Measurements from ENCODE around the gene VGLL4. TPM values are rescaled to one million over a fixed set of nuclear protein-coding genes. Genes with fewer than 3 reads are reported as not detected.

VGLL4 gene
- total RNA-seq, 1 donor from 2014 or later = 29.3 TPM

DNA sequence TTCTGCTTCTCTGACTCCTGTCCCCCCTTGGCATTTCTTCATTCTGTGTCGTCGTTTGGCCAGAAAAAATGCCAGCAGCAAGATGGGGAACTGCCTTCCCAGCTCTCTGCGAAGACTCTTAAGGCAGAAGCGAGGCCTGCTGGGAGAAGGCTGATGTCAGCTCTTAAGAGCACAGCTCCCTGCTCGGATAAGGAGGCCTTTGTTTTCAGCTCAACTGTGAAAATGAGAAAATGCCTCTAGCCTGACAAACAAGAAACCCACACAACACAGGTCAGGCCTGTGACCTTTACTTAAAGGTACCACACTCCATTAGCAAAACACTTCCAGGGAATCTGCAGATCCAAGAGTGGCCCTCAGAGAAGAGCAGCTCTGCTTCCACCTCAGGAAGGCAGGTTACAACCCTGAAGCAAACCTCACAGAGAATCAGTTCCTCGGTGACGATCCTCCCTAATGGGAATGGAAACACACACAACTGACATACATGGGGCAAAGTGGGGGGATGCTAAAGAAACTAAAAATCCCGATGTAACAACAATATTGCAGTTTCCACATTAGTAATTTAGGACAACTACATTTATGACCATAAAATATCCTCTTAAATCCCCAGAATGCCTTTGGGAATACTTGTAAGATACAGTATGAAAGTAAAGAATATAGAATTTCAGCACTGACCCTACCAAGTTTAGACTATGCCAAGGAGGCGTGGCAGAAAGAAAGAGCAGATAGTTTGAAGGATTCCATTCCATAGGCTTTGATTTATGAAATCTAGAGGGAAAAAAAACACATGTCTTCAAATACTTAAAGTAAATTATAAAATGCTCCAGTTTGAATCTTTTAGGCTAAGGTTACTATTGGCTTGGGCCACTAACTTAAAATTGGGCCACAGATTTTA, 52.1 kb downstream of the VGLL4 start:
- Histone ChIP-seq H3K4me1 (peaks cover 85% of the 10 kb centered on the region), H3K36me3 (no peaks in the 10 kb centered on the region), H3K27ac (replicated peaks) (peak overlapping the region; percentile 87), H3K4me3 (peak overlapping the region; percentile 26), H3K9me3 (replicated peaks) (no peaks in the 10 kb centered on the region), H3K27me3 (ENCODE audit: low read depth) (no peaks in the 10 kb centered on the region)
- peak; percentile 57 for DNase-seq
- intact Hi-C loops (cut with micrococcal nuclease) = no loop called here
- TF ChIP-seq, protein P1, sequence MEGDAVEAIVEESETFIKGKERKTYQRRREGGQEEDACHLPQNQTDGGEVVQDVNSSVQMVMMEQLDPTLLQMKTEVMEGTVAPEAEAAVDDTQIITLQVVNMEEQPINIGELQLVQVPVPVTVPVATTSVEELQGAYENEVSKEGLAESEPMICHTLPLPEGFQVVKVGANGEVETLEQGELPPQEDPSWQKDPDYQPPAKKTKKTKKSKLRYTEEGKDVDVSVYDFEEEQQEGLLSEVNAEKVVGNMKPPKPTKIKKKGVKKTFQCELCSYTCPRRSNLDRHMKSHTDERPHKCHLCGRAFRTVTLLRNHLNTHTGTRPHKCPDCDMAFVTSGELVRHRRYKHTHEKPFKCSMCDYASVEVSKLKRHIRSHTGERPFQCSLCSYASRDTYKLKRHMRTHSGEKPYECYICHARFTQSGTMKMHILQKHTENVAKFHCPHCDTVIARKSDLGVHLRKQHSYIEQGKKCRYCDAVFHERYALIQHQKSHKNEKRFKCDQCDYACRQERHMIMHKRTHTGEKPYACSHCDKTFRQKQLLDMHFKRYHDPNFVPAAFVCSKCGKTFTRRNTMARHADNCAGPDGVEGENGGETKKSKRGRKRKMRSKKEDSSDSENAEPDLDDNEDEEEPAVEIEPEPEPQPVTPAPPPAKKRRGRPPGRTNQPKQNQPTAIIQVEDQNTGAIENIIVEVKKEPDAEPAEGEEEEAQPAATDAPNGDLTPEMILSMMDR (IDR thresholded peaks at IDR 0.05; ENCODE audit: borderline replicate concordance) = no peak

DNA sequence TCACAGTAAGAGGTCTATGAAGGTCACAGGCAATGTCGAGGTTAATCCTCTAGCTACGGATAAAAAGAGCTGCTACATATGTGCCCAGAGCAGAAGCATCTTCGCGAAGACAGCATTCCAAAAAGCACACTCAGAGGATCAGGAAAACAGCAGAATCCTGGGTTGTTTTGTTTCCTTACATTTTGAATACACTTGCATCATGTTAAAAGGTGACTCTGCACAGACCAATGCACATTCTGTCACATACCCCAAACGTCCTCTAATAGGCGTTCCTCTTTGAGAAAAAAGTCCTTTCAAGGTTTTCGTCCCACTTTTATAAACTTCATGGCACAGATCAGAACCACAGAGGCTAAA, 52.7 kb downstream of the VGLL4 start:
- H3K27ac ChIP-seq (replicated peaks) = peak overlapping the region; percentile 87
- intact Hi-C loops (cut with micrococcal nuclease) = no loop called here
- H3K4me3 ChIP-seq = peak overlapping the region; percentile 26
- no peaks in the 10 kb centered on the region for H3K9me3 ChIP-seq (replicated peaks)
- DNase-seq = no peak
- H3K27me3 ChIP-seq (ENCODE audit: low read depth) = no peaks in the 10 kb centered on the region
- no peaks in the 10 kb centered on the region for H3K36me3 ChIP-seq
- TF ChIP-seq, protein P1 (IDR thresholded peaks at IDR 0.05; ENCODE audit: borderline replicate concordance) = no peak
- peaks cover 85% of the 10 kb centered on the region for H3K4me1 ChIP-seq

DNA sequence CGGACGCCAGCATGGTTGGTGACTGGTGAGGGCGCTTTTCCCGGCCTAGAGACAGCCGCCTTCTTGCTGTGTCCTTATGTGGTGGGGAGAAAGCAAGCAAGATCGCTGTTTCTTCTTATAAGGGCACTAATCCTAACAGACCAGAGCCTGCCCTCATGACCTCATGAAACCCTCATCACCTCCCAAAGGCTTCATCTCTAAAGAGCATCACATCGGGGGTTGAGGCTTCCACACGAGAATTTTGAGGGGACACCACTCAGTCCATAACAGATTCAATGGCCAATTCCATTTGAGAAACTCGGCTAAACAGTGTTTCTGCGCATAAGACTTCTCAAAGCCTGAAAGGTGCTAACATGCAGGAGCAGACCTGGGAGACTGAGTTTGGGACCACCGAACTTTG, 54.0 kb downstream of the VGLL4 start:
- Histone ChIP-seq H3K27me3 (ENCODE audit: low read depth) (no peaks in the 10 kb centered on the region), H3K9me3 (replicated peaks) (no peaks in the 10 kb centered on the region), H3K4me3 (no peak overlapping the region), H3K27ac (replicated peaks) (peak overlapping the region; percentile 87), H3K36me3 (no peaks in the 10 kb centered on the region), H3K4me1 (peaks cover 96% of the 10 kb centered on the region)
- no peak for DNase-seq
- TF ChIP-seq, protein P1 (IDR thresholded peaks at IDR 0.05; ENCODE audit: borderline replicate concordance) = no peak
- intact Hi-C loops (cut with micrococcal nuclease) = loop anchor here (10.0 kb wide), 1 partner anchor 55 kb away; the partner anchor contains the start of gene VGLL4

GRCh38 chr3:11588755-11589154, 55.0 kb downstream of the VGLL4 start:
- DNase-seq = no peak
- TF ChIP-seq, protein P1 (IDR thresholded peaks at IDR 0.05; ENCODE audit: borderline replicate concordance) = no peak
- Histone ChIP-seq H3K4me1 (peaks cover 100% of the 10 kb centered on the region), H3K36me3 (no peaks in the 10 kb centered on the region), H3K27me3 (ENCODE audit: low read depth) (no peaks in the 10 kb centered on the region), H3K27ac (replicated peaks) (peak overlapping the region; percentile 87), H3K4me3 (no peak overlapping the region), H3K9me3 (replicated peaks) (no peaks in the 10 kb centered on the region)
- intact Hi-C loops (cut with micrococcal nuclease) = loop anchor here (10.0 kb wide), 1 partner anchor 56 kb away; the partner anchor contains the start of gene VGLL4

- Histone ChIP-seq H3K27ac (replicated peaks) (peak overlapping the region; percentile 87), H3K36me3 (no peaks in the 10 kb centered on the region), H3K9me3 (replicated peaks) (no peaks in the 10 kb centered on the region), H3K27me3 (ENCODE audit: low read depth) (no peaks in the 10 kb centered on the region), H3K4me1 (peaks cover 100% of the 10 kb centered on the region), H3K4me3 (no peak overlapping the region)
- TF ChIP-seq, protein P1 (IDR thresholded peaks at IDR 0.05; ENCODE audit: borderline replicate concordance) = no peak
- intact Hi-C loops (cut with micrococcal nuclease) = loop anchor here (10.0 kb wide), 1 partner anchor 56 kb away; the partner anchor contains the start of gene VGLL4
- no peak for DNase-seq
These were observed 55.4 kb downstream of the VGLL4 start for GRCh38 chr3:11588338-11588737.

Measured in left ventricle myocardium inferior (tissue), 1 donor.